ENCODE measurements around the gene PIBF1.
A peak's percentile ranks its signal among the peaks of the same experiment; 100 is the strongest.

Gene PIBF1

DNA sequence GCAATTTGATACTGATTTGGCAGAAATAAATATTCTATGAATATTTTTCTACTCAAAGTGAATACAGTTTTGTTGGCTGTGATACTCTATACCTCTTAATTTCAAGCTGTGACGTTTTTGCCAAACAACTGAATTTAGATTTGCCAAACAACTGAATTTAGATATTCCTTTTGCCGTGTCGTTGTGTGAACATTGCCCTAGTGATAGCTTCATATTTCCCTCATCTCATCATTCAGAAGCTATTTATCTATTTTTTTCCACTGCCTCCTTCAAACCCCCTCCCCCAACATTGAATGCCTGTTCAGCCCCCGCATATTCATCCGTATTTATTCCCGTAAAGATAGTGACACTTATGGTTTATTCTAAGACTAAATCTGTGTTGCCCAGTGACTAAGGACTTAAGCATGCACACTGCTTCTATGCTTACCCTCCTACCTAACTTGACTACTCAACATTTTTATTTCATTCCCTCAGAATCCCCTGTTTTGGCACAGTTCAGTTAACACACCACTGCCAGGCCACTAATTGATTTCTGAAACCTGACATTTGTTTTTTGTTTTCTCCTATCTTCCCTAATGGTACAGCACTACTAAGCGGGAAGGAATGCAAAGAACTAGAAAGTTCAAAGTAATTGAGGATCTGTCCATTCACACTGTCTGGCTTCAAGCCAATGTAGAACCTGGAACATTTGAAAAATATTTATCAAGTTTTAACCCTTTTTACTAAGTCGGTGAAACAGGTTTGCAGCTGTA is 274.1 kb downstream of the PIBF1 start:
- Histone ChIP-seq H3K9ac (no peak overlapping the region), H4K20me1 (ENCODE audit: insufficient read depth) (no peaks in the 10 kb centered on the region), H3K4me1 (ENCODE audit: low read depth, poor library complexity, severe bottlenecking) (peaks cover 4% of the 10 kb centered on the region), H3K4me2 (no peak overlapping the region), H3K4me3 (IDR thresholded peaks at IDR 0.05; ENCODE audit: insufficient read depth, low read depth, low read length) (no peak overlapping the region), H3K79me2 (ENCODE audit: insufficient read depth, low read depth) (no peaks in the 10 kb centered on the region), H2AFZ (ENCODE audit: low read depth) (no peak overlapping the region), H3K27ac (no peak overlapping the region), H3K36me3 (ENCODE audit: insufficient read depth) (no peaks in the 10 kb centered on the region), H3K27me3 (ENCODE audit: insufficient read depth, low read depth) (no peaks in the 10 kb centered on the region)
- TF ChIP-seq, protein P1, sequence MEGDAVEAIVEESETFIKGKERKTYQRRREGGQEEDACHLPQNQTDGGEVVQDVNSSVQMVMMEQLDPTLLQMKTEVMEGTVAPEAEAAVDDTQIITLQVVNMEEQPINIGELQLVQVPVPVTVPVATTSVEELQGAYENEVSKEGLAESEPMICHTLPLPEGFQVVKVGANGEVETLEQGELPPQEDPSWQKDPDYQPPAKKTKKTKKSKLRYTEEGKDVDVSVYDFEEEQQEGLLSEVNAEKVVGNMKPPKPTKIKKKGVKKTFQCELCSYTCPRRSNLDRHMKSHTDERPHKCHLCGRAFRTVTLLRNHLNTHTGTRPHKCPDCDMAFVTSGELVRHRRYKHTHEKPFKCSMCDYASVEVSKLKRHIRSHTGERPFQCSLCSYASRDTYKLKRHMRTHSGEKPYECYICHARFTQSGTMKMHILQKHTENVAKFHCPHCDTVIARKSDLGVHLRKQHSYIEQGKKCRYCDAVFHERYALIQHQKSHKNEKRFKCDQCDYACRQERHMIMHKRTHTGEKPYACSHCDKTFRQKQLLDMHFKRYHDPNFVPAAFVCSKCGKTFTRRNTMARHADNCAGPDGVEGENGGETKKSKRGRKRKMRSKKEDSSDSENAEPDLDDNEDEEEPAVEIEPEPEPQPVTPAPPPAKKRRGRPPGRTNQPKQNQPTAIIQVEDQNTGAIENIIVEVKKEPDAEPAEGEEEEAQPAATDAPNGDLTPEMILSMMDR (conservative IDR thresholded peaks at IDR 0.05; ENCODE audit: low read depth, low read length), result no peak

DNA sequence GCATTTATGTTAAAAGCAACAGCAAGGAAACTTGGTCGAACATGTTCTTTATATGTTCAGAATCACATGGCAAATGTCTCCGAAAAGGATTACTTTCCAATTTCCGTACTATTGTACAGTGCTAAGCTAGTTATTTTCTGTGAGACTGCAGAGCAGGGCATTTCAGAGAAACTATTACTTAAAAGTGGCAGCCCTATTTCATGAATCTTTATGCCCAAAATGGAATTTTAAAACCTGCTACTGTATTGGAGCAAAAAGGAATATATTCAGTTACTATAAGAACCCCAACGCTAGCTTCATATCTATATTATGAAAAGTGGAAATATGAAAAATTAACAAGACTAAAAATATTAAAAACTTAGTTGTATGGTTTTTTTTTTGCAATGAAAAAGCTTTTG is 274.6 kb downstream of the PIBF1 start:
- no peaks in the 10 kb centered on the region for H4K20me1 ChIP-seq (ENCODE audit: insufficient read depth)
- H3K79me2 ChIP-seq (ENCODE audit: insufficient read depth, low read depth), result no peaks in the 10 kb centered on the region
- H2AFZ ChIP-seq (ENCODE audit: low read depth), result no peak overlapping the region
- H3K4me1 ChIP-seq (ENCODE audit: low read depth, poor library complexity, severe bottlenecking), result peaks cover 4% of the 10 kb centered on the region
- H3K4me2 ChIP-seq, result no peak overlapping the region
- no peaks in the 10 kb centered on the region for H3K27me3 ChIP-seq (ENCODE audit: insufficient read depth, low read depth)
- no peak overlapping the region for H3K27ac ChIP-seq
- H3K4me3 ChIP-seq (IDR thresholded peaks at IDR 0.05; ENCODE audit: insufficient read depth, low read depth, low read length), result no peak overlapping the region
- TF ChIP-seq, protein P1 (conservative IDR thresholded peaks at IDR 0.05; ENCODE audit: low read depth, low read length), result no peak
- H3K9ac ChIP-seq, result no peak overlapping the region
- H3K36me3 ChIP-seq (ENCODE audit: insufficient read depth), result no peaks in the 10 kb centered on the region

DNA sequence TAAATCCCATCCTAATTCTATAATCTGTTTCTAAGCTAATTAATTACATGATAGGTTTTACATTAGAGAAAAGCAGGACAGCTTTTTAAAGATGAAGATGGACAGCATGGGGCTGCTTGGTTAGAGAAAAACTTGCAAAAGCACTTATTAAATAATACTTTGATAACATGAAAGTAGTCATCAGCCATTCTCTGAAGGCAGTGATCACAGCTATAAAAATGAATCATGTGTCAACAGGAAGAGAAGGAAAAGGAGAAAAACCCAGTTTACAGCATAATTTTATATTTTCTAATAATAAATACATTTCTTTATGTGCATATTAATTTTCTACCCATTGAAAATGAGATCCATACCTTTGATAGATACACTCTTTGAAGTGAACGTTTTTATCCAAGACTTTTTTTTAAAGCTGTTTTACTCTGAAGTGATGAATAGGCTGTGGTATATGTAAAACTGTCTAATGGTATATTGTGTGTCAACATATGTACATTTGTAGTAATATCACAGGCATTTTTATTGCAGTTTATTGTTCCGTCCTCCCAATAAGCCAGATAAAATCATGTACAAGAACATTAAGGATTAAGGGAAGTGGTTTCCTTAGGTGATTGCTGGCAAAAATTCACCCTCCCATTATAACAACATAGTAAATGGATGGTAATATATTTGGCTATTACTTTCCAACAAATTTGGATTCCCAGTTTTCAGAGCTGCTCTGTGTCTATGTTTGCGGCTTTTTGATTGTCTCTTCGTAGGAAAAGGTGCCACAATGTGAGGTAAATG is 275.5 kb downstream of the PIBF1 start:
- no peaks in the 10 kb centered on the region for H3K79me2 ChIP-seq (ENCODE audit: insufficient read depth, low read depth)
- H4K20me1 ChIP-seq (ENCODE audit: insufficient read depth), result no peaks in the 10 kb centered on the region
- H3K9ac ChIP-seq, result no peak overlapping the region
- H3K36me3 ChIP-seq (ENCODE audit: insufficient read depth), result no peaks in the 10 kb centered on the region
- no peak overlapping the region for H3K27ac ChIP-seq
- no peak overlapping the region for H3K4me3 ChIP-seq (IDR thresholded peaks at IDR 0.05; ENCODE audit: insufficient read depth, low read depth, low read length)
- H3K4me2 ChIP-seq, result no peak overlapping the region
- TF ChIP-seq, protein P1 (conservative IDR thresholded peaks at IDR 0.05; ENCODE audit: low read depth, low read length), result no peak
- H3K27me3 ChIP-seq (ENCODE audit: insufficient read depth, low read depth), result no peaks in the 10 kb centered on the region
- peaks cover 4% of the 10 kb centered on the region for H3K4me1 ChIP-seq (ENCODE audit: low read depth, poor library complexity, severe bottlenecking)
- no peak overlapping the region for H2AFZ ChIP-seq (ENCODE audit: low read depth)

DNA sequence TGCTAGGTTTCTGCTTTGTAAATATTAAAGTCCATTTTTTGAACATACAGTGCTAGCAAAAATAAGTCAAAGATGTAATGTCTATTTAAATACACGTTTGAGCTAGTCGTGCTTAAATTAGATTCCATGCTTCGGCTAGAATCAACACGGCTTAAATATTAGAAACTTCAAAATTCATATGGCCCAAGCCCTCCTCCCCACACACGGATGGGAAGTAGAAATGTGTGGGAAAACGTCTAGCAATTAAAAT is 276.1 kb downstream of the PIBF1 start:
- no peaks in the 10 kb centered on the region for H3K79me2 ChIP-seq (ENCODE audit: insufficient read depth, low read depth)
- H3K4me2 ChIP-seq, result peak overlapping the region; percentile 57; the same call in 1 of the 2 replicates
- no peaks in the 10 kb centered on the region for H3K27me3 ChIP-seq (ENCODE audit: insufficient read depth, low read depth)
- no peak overlapping the region for H3K9ac ChIP-seq
- no peak overlapping the region for H3K4me3 ChIP-seq (IDR thresholded peaks at IDR 0.05; ENCODE audit: insufficient read depth, low read depth, low read length)
- no peak overlapping the region for H3K27ac ChIP-seq
- H3K36me3 ChIP-seq (ENCODE audit: insufficient read depth), result no peaks in the 10 kb centered on the region
- H3K4me1 ChIP-seq (ENCODE audit: low read depth, poor library complexity, severe bottlenecking), result peaks cover 4% of the 10 kb centered on the region
- peak overlapping the region; percentile 75; the same call in 1 of the 2 replicates for H2AFZ ChIP-seq (ENCODE audit: low read depth)
- TF ChIP-seq, protein P1 (conservative IDR thresholded peaks at IDR 0.05; ENCODE audit: low read depth, low read length), result no peak
- no peaks in the 10 kb centered on the region for H4K20me1 ChIP-seq (ENCODE audit: insufficient read depth)

All from KMS-11 (cell line).